Mesodermal cell (in vitro differentiated cells): ENCODE measurements around the gene PAPOLA.
"Not testable (repeated sequence)": the region's sequence is repeated elsewhere in the genome, so short reads cannot be mapped to it uniquely, and the experiment has no call there.

Source experiments
- H3K27ac ChIP-seq: 2 replicates; pipeline ENCODE4 v1.7.0; 2013; ENCODE audit warnings: mild to moderate bottlenecking, low read depth, low read length, moderate library complexity; ENCODE audit not compliant: severe bottlenecking
- H3K36me3 ChIP-seq: 2 replicates; pipeline ENCODE4 v1.7.1; 2013; ENCODE audit warnings: mild to moderate bottlenecking, low read length, moderate library complexity; ENCODE audit not compliant: control insufficient read depth, insufficient read depth
- H3K4me1 ChIP-seq: one replicate; pipeline ENCODE4 v1.7.1; 2013; ENCODE audit warnings: mild to moderate bottlenecking, low read length; ENCODE audit not compliant: insufficient read depth, control insufficient read depth, poor library complexity, severe bottlenecking
- H3K4me3 ChIP-seq: 2 replicates; pipeline ENCODE4 v1.7.0; 2013; ENCODE audit warnings: low read length, control low read depth, mild to moderate bottlenecking; ENCODE audit not compliant: insufficient read depth, poor library complexity, severe bottlenecking; ENCODE audit errors: extremely low read depth
- H3K9me3 ChIP-seq: 2 replicates; pipeline ENCODE4 v1.7.1; 2013; ENCODE audit warnings: mild to moderate bottlenecking, low read length, moderate library complexity; ENCODE audit not compliant: control insufficient read depth
- WGBS, 2 experiments: methylation state at CpG; one replicate each; pipeline ENCODE4 v1.1.5; 2013; ENCODE audit warnings: missing lambda C conversion rate in 2 of 2; ENCODE audit not compliant: insufficient coverage in 2 of 2; 5-methylcytosine and 5-hydroxymethylcytosine counted together

PAPOLA gene

DNA sequence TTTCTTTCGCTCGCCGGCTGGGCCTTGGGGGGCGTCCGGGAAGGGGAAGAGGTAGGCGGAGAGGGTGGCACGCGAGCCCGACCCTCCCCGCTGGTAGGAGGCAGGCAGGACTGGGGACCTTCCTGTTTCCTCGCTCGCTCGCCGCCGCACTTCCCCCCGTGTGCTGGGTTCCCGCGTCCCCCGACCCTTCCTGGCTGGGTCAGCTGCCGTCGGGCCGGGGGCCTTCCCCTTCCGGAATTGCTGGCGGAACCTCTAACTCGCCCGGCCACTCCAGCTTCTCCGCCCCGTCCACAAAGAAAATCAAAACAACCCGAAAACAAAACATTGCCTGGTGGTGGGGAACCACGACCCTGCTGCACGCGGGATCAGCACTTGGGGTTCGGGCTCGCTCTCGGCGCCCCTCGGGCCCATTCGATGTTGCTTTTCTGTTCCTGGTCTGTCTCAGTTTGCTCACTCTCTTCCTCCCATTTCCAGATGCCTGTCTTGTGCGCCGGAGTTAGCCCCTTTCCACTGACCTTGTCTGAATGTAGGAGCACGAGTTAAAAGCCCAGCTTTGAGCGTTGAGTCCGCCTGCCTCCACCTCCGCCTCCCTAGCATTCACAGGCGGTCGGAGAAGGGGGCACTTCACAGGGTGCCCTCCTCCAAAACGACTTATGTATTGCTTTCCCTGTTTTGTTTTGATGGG lies 581 bp downstream of the PAPOLA start:
- Histone ChIP-seq H3K27ac (peak overlapping the region; percentile 93), H3K36me3 (peaks cover 25% of the 10 kb centered on the region), H3K4me1 (no peaks in the 10 kb centered on the region), H3K9me3 (no peaks in the 10 kb centered on the region), H3K4me3 (peak overlapping the region; percentile 96)
- WGBS, 2 experiments, result 0 to 1% methylated on average over 31 to 40 of the region's 47 CpGs

- peak overlapping the region; percentile 96 for H3K4me3 ChIP-seq
- WGBS, 2 experiments, result 21 to 24% methylated on average over 2 to 3 of the region's 5 CpGs
- no peaks in the 10 kb centered on the region for H3K4me1 ChIP-seq
- no peaks in the 10 kb centered on the region for H3K9me3 ChIP-seq
- H3K36me3 ChIP-seq, result peaks cover 25% of the 10 kb centered on the region
- H3K27ac ChIP-seq, result peak overlapping the region; percentile 93
Observed at GRCh38 chr14:96503306-96503679, 1.1 kb downstream of the PAPOLA start.

DNA sequence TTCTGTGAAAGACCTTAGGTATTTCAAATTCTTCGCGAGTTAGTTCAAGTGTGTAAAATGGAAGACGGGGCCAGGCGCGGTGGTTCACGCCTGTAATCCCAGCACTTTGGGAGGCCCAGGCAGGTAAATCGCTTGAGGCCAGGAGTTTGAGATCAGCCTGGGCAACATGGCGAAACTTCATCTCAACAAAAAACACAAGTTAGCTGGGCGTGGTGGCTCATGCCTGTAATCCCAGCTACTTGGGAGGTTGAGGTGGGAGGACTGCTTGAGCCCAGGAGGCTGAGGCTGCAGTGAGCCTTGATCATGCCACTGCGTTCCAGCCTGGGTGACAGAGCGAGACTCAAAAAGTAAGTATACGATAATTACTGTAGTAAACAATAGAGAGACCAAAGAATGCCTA lies 2.2 kb downstream of the PAPOLA start:
- H3K9me3 ChIP-seq, H3K4me3 ChIP-seq, H3K27ac ChIP-seq, H3K4me1 ChIP-seq: not testable (repeated sequence)
- 95 to 96% methylated on average over 9 to 10 of the region's 12 CpGs for WGBS, 2 experiments
- peaks cover 25% of the 10 kb centered on the region for H3K36me3 ChIP-seq

DNA sequence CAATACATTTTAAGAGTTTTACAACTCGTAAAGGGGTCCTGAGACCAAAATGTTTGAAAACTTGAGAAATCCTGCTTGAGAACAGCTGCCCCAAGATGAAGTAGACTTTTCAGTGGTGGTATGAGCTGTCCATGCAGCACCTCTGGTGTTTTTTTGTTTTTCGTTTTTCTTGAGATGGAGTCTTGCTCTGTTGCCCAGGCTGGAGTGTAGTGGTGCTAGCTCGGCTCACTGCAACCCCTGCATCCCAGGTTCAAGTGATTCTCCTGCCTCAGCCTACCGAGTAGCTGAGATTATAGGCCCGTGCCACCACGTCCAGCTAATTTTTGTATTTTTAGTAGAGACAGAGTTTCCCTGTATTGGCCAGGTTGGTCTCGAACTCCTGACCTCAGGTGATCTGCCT lies 5.5 kb downstream of the PAPOLA start:
- 96% methylated on average over 7 of the region's 7 CpGs for WGBS, 2 experiments
- H3K4me1 ChIP-seq, result peaks cover 8% of the 10 kb centered on the region
- no peak overlapping the region for H3K4me3 ChIP-seq

DNA sequence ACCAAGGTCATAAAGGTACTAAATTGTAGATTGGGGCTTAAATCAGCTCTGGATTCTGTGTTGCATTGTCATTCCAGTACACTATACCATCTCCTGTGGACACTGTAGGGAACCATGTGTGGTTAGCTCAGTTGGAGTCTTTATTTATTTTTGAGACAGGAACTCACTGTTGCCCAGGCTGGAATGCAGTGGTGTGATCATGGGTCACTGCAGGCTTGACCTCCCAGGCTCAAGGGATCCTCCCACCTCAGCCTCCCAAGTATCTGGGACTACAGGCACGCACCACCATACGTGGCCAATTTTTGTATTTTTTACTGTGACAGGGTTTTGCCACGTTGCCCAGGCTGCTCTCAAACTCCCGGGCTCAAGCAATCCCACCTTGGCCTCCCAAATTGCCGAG lies 6.7 kb downstream of the PAPOLA start:
- Histone ChIP-seq H3K4me3 (no peak overlapping the region), H3K4me1 (peaks cover 8% of the 10 kb centered on the region), H3K36me3 (peaks cover 25% of the 10 kb centered on the region), H3K27ac (no peak overlapping the region), H3K9me3 (no peaks in the 10 kb centered on the region)
- 86 to 99% methylated on average over 3 to 5 of the region's 5 CpGs for WGBS, 2 experiments

More for the DNA sequence above, 5.5 kb downstream of the PAPOLA start:
- no peaks in the 10 kb centered on the region for H3K9me3 ChIP-seq
- H3K27ac ChIP-seq, result no peak overlapping the region
- peaks cover 25% of the 10 kb centered on the region for H3K36me3 ChIP-seq

DNA sequence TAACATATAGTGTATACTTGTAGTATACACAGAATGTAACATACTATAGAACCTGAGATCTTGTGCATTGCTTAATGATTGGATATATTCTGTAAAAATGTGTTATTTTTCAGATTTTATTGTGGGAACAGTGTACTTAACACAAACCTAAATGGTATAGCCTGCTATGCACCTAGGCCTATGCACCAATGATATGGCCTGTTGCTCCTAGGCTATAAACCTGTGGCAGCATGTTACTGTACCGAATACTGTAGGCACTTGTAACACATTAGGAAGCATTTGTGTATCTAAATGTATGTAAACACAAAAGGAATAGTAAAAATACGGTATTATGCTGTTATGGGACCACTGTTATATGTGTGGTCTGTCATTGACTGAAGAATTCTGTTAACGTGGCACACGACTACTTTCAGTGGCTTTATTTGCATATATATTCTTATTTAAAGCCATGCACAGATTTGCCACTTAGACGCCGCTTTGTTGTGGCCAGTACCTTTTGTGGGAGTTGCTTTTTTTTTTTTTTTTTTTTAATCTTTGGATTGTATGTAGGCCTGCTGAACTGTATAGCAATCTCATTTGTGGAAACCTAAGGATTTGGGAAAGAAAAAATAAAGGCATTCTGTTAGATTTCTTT lies 7.4 kb downstream of the PAPOLA start:
- no peak overlapping the region for H3K4me3 ChIP-seq
- 100% methylated on average over 2 of the region's 6 CpGs; no CpG with 5 or more reads in 1 of the 2 experiments for WGBS, 2 experiments
- H3K27ac ChIP-seq, result no peak overlapping the region
- H3K4me1 ChIP-seq, result peaks cover 8% of the 10 kb centered on the region
- H3K9me3 ChIP-seq, result no peaks in the 10 kb centered on the region
- H3K36me3 ChIP-seq, result peaks cover 21% of the 10 kb centered on the region

DNA sequence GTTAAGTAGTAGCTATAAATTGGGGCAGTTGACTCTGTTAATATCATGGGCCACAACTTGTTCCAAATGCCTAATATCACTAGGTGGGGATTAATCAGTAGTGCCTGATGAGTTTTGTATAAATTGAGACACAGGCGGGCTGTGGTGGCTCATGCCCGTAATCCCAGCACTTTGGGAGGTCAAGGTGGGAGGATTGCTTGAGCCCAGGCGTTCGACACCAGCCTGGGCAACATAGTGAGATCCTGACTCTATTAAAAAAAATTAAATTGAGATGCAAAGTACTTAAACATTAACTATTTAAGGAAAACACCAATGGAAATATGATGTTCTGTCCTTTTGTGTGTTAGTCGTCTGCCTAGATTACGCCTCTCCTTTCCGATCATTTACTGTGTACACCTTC lies 9.0 kb downstream of the PAPOLA start:
- Histone ChIP-seq H3K9me3 (no peaks in the 10 kb centered on the region), H3K27ac (no peak overlapping the region), H3K4me3 (no peak overlapping the region), H3K4me1 (peaks cover 13% of the 10 kb centered on the region), H3K36me3 (peaks cover 5% of the 10 kb centered on the region)
- 80 to 97% methylated on average over 2 to 4 of the region's 7 CpGs for WGBS, 2 experiments

GRCh38 chr14:96511667-96512066 lies 9.5 kb downstream of the PAPOLA start:
- Histone ChIP-seq H3K4me3 (no peak overlapping the region), H3K27ac (no peak overlapping the region)
- WGBS, 2 experiments, result no CpG with 5 or more reads among the region's 1 CpG

DNA sequence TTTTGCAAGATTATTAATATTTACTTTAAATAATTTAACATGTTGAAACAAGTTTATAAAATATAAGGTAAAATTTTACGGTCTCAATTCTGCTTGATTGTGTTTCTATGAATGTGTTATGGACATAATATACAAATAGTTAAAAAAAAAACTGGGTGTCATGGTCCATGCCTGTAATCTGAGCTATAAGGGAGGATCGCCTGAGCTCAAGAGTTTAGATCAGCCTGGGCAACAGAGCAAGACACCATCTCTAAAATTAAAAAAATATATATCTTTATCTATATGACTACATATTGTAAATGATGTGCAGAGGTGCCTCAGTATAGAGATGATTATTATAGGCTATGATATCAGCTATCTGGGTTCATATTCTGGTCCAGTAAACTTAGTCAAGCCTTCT lies 9.9 kb downstream of the PAPOLA start:
- Histone ChIP-seq H3K27ac (no peak overlapping the region), H3K4me1 (peaks cover 13% of the 10 kb centered on the region), H3K4me3 (no peak overlapping the region), H3K9me3 (no peaks in the 10 kb centered on the region), H3K36me3 (no peaks in the 10 kb centered on the region)
- WGBS, 2 experiments, result no CpG with 5 or more reads among the region's 2 CpGs

More at GRCh38 chr14:96511667-96512066, 9.5 kb downstream of the PAPOLA start:
- Histone ChIP-seq H3K9me3 (no peaks in the 10 kb centered on the region), H3K4me1 (peaks cover 13% of the 10 kb centered on the region), H3K36me3 (peaks cover 4% of the 10 kb centered on the region)

- Histone ChIP-seq H3K27ac (no peak overlapping the region), H3K4me3 (no peak overlapping the region), H3K4me1 (peaks cover 13% of the 10 kb centered on the region)
Observed at GRCh38 chr14:96512602-96513397, 10.6 kb downstream of the PAPOLA start.

More at GRCh38 chr14:96512602-96513397, 10.6 kb downstream of the PAPOLA start:
- no peaks in the 10 kb centered on the region for H3K36me3 ChIP-seq
- H3K9me3 ChIP-seq, result no peaks in the 10 kb centered on the region
- WGBS, 2 experiments, result 50 to 80% methylated on average over 1 to 2 of the region's 5 CpGs
